Measurements from ENCODE around the gene AEBP1.

AEBP1 gene

GRCh38 chr7:44148166-44148565 lies 44.0 kb downstream of the AEBP1 start:
- TF ChIP-seq REST (IDR thresholded peaks at IDR 0.05; ENCODE audit: insufficient read depth in 1 of 2, low read depth in 2 of 2, low read length in 2 of 2) = no peak
- TF ChIP-seq SIN3A (IDR thresholded peaks at IDR 0.05; ENCODE audit: borderline replicate concordance, insufficient read depth, low read length) = no peak
- TF ChIP-seq POLR2AphosphoS5 (IDR thresholded peaks at IDR 0.05; ENCODE audit: low read depth, low read length) = no peak
- TF ChIP-seq TAF1 (IDR thresholded peaks at IDR 0.05; ENCODE audit: borderline replicate concordance, insufficient read depth, low read length) = no peak
- TF ChIP-seq FOXP2 (optimal IDR thresholded peaks at IDR 0.05; ENCODE audit: borderline replicate concordance, extremely low read depth, extremely low read length, insufficient read depth) = no peak

DNA sequence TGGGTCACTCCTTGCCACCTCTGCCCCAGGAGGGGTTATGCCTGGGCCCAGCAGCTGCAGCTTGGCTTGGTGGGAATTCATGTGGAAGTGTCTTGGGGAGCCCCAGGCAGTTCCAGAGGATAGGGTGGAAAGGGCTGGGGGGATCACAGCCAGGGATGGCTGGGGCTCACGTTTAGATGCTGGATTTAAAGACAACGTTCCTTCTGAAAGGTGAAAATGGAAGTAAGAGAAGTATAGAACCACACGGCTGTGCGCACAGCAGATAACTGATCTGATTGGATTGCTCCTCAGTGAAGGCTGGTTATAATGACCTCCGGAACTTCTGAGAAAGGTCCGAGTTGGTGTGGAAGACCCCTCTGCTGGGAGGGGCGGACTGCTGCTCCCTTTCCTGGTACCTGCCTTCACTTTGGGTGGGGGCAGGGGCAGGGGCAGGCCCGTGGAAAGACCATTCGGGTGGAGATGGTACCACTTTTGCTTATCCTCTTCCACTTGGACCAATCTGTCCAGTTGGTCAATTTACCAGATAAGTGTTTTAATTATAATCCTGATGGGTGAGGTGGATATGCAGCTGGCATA lies 44.9 kb downstream of the AEBP1 start:
- TF ChIP-seq FOXP2 (optimal IDR thresholded peaks at IDR 0.05; ENCODE audit: borderline replicate concordance, extremely low read depth, extremely low read length, insufficient read depth) (no peak), REST (IDR thresholded peaks at IDR 0.05; ENCODE audit: insufficient read depth in 1 of 2, low read depth in 2 of 2, low read length in 2 of 2) (no peak), POLR2AphosphoS5 (IDR thresholded peaks at IDR 0.05; ENCODE audit: low read depth, low read length) (no peak), SIN3A (IDR thresholded peaks at IDR 0.05; ENCODE audit: borderline replicate concordance, insufficient read depth, low read length) (no peak), TAF1 (IDR thresholded peaks at IDR 0.05; ENCODE audit: borderline replicate concordance, insufficient read depth, low read length) (no peak)

- no peak for TF ChIP-seq POLR2AphosphoS5 (IDR thresholded peaks at IDR 0.05; ENCODE audit: low read depth, low read length)
- TF ChIP-seq SIN3A (IDR thresholded peaks at IDR 0.05; ENCODE audit: borderline replicate concordance, insufficient read depth, low read length) = no peak
- no peak for TF ChIP-seq REST (IDR thresholded peaks at IDR 0.05; ENCODE audit: insufficient read depth in 1 of 2, low read depth in 2 of 2, low read length in 2 of 2)
- TF ChIP-seq FOXP2 (optimal IDR thresholded peaks at IDR 0.05; ENCODE audit: borderline replicate concordance, extremely low read depth, extremely low read length, insufficient read depth) = no peak
- TF ChIP-seq TAF1 (IDR thresholded peaks at IDR 0.05; ENCODE audit: borderline replicate concordance, insufficient read depth, low read length) = no peak
Measured at GRCh38 chr7:44149571-44150465, 45.7 kb downstream of the AEBP1 start.

DNA sequence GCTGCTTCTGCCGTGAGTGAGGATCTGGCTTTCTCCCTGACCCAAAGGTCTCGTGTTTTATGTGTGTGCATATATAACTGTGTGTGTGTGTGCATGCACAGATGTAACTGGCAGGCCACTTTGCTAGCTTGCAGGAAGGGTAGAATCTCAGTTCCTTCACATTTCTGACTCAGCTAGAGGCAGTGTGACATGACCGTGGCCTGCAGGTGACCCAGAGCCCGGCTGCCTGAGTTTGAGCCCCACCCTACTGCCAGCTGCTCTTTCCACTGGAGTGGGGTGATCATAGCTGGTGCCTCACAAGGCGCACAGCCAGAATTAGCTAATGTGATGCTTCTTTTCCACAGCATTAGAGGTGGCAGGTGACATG lies 46.3 kb downstream of the AEBP1 start:
- TF ChIP-seq REST (IDR thresholded peaks at IDR 0.05; ENCODE audit: insufficient read depth in 1 of 2, low read depth in 2 of 2, low read length in 2 of 2) = no peak
- no peak for TF ChIP-seq TAF1 (IDR thresholded peaks at IDR 0.05; ENCODE audit: borderline replicate concordance, insufficient read depth, low read length)
- no peak for TF ChIP-seq FOXP2 (optimal IDR thresholded peaks at IDR 0.05; ENCODE audit: borderline replicate concordance, extremely low read depth, extremely low read length, insufficient read depth)
